PC-3 (cell line): ENCODE results near the gene C9orf43.

ENCODE experiments used
- CTCF ChIP-seq: fragments of 300-600 bp; sonication (generic); conservative IDR thresholded peaks from 2 replicates; pipeline ENCODE4 v1.5.1; 2017; ENCODE audit warnings: antibody characterized with exemption, low read depth, mild to moderate bottlenecking, low read length
- EZH2 ChIP-seq: fragments of 300-600 bp; sonication (generic); IDR thresholded peaks from one replicate; pipeline ENCODE4 v1.6.1; 2017; ENCODE audit warnings: antibody characterized with exemption, mild to moderate bottlenecking, low read length; ENCODE audit not compliant: unreplicated experiment
- EZH2phosphoT487 ChIP-seq: fragments of 300-600 bp; sonication (generic); IDR thresholded peaks from 2 replicates; pipeline ENCODE4 v1.6.1; 2018; ENCODE audit warnings: mild to moderate bottlenecking, antibody characterized with exemption, low read length, borderline replicate concordance

- TF ChIP-seq CTCF, result no peak
- TF ChIP-seq EZH2phosphoT487, result no peak
- no peak for TF ChIP-seq EZH2
Measured at GRCh38 chr9:113462781-113463286, 52.3 kb downstream of the C9orf43 start.
